Right forelimb (tissue), 1 donor: Measurements from ENCODE around the gene DBT.

Experiments used
- DNase-seq: peaks from one replicate; pipeline ENCODE4 v3.0.0-alpha.2; 2018

DBT gene

GRCh38 chr1:100187912-100188311 lies 61.7 kb downstream of the DBT start:
- DNase-seq = no peak

- DNase-seq = no peak
Observed at GRCh38 chr1:100184536-100184935, 65.1 kb downstream of the DBT start.

- DNase-seq = no peak
Observed at GRCh38 chr1:100183370-100183769, 66.3 kb downstream of the DBT start.

- no peak for DNase-seq
Observed at GRCh38 chr1:100178091-100178490, 71.5 kb downstream of the DBT start, which contains the start of gene LRRC39. LRRC39 (minus strand) TSS chr1:100178256; CDS start chr1:100168516, 9,740 bp downstream.

- DNase-seq = no peak
Observed at GRCh38 chr1:100177295-100178041, 72.2 kb downstream of the DBT start.

GRCh38 chr1:100168051-100168450 lies 81.6 kb downstream of the DBT start:
- DNase-seq = no peak

GRCh38 chr1:100164702-100165101 lies 84.9 kb downstream of the DBT start:
- DNase-seq = no peak

GRCh38 chr1:100164216-100164615 lies 85.4 kb downstream of the DBT start:
- DNase-seq = no peak

- no peak for DNase-seq
Observed at GRCh38 chr1:100162881-100163280, 86.8 kb downstream of the DBT start.

GRCh38 chr1:100152271-100152670 lies 97.4 kb downstream of the DBT start:
- no peak for DNase-seq

GRCh38 chr1:100151679-100152078 lies 98.0 kb downstream of the DBT start:
- DNase-seq = no peak

GRCh38 chr1:100147875-100148274 lies 101.8 kb downstream of the DBT start:
- DNase-seq = no peak

- DNase-seq = no peak
Observed at GRCh38 chr1:100146958-100147357, 102.7 kb downstream of the DBT start.

GRCh38 chr1:100145116-100145515 lies 104.5 kb downstream of the DBT start:
- no peak for DNase-seq

- no peak for DNase-seq
Observed at GRCh38 chr1:100142343-100142742, 107.3 kb downstream of the DBT start.

- DNase-seq = no peak
Observed at GRCh38 chr1:100141192-100141591, 108.4 kb downstream of the DBT start.

GRCh38 chr1:100137602-100138001 lies 112.0 kb downstream of the DBT start:
- DNase-seq = no peak
